GM04504 (cell line): Measurements from ENCODE around the gene CTNND2.

Experiments
- DNase-seq: peaks from one replicate; pipeline ENCODE4 v3.0.0-alpha.2; 2012; ENCODE audit warnings: low read depth

Gene CTNND2

GRCh38 chr5:11522796-11523195 is 381.4 kb downstream of the CTNND2 start:
- DNase-seq = no peak

GRCh38 chr5:11520241-11520930 is 383.9 kb downstream of the CTNND2 start:
- no peak for DNase-seq

- no peak for DNase-seq
These were observed 385.0 kb downstream of the CTNND2 start for GRCh38 chr5:11519236-11519635.

- DNase-seq = no peak
These were observed 385.6 kb downstream of the CTNND2 start for GRCh38 chr5:11518676-11519075.

GRCh38 chr5:11514705-11515432 is 389.4 kb downstream of the CTNND2 start:
- no peak for DNase-seq

- no peak for DNase-seq
These were observed 392.4 kb downstream of the CTNND2 start for GRCh38 chr5:11511878-11512277.

GRCh38 chr5:11510889-11511288 is 393.4 kb downstream of the CTNND2 start:
- no peak for DNase-seq

GRCh38 chr5:11509793-11510192 is 394.5 kb downstream of the CTNND2 start:
- no peak for DNase-seq

- no peak for DNase-seq
These were observed 396.9 kb downstream of the CTNND2 start for GRCh38 chr5:11507156-11507910.

- no peak for DNase-seq
These were observed 399.4 kb downstream of the CTNND2 start for GRCh38 chr5:11504886-11505193.

- no peak for DNase-seq
These were observed 400.0 kb downstream of the CTNND2 start for GRCh38 chr5:11504065-11504885.

GRCh38 chr5:11502783-11503182 is 401.5 kb downstream of the CTNND2 start:
- DNase-seq = no peak

- DNase-seq = no peak
These were observed 406.6 kb downstream of the CTNND2 start for GRCh38 chr5:11497651-11498050.

GRCh38 chr5:11496137-11496719 is 408.0 kb downstream of the CTNND2 start:
- no peak for DNase-seq

GRCh38 chr5:11494340-11494739 is 409.9 kb downstream of the CTNND2 start:
- no peak for DNase-seq

GRCh38 chr5:11491404-11492075 is 412.7 kb downstream of the CTNND2 start:
- no peak for DNase-seq

GRCh38 chr5:11483630-11484029 is 420.6 kb downstream of the CTNND2 start:
- DNase-seq = no peak

- DNase-seq = no peak
These were observed 422.2 kb downstream of the CTNND2 start for GRCh38 chr5:11482011-11482410.

- no peak for DNase-seq
These were observed 426.5 kb downstream of the CTNND2 start for GRCh38 chr5:11477786-11478185.

- no peak for DNase-seq
These were observed 427.4 kb downstream of the CTNND2 start for GRCh38 chr5:11476866-11477265.

GRCh38 chr5:11468334-11469039 is 435.8 kb downstream of the CTNND2 start:
- no peak for DNase-seq
